HEK293 (cell line): ENCODE results near the gene APOBEC3H.
"Not testable (repeated sequence)": the region's sequence is repeated elsewhere in the genome, so short reads cannot be mapped to it uniquely, and the experiment has no call there.

Source experiments
- KLF1 ChIP-seq: fragments of 450-650 bp; formaldehyde crosslinking; IDR thresholded peaks from 2 replicates; pipeline ENCODE4 v1.5.1; 2016; ENCODE audit warnings: missing biosample characterization, missing genetic modification characterization
- PATZ1 ChIP-seq: fragments of 450-650 bp; formaldehyde crosslinking; IDR thresholded peaks from 2 replicates; pipeline ENCODE4 v1.5.1; 2016; ENCODE audit warnings: missing biosample characterization, missing genetic modification characterization
- TSHZ1 ChIP-seq: fragments of 450-650 bp; formaldehyde crosslinking; IDR thresholded peaks from 2 replicates; pipeline ENCODE4 v1.5.1; 2016; ENCODE audit warnings: missing biosample characterization, missing genetic modification characterization, borderline replicate concordance
- YY1 ChIP-seq: fragments of 450-650 bp; formaldehyde crosslinking; IDR thresholded peaks from 2 replicates; pipeline ENCODE4 v1.5.1; 2018; ENCODE audit warnings: missing biosample characterization, missing genetic modification characterization
- ZBTB8A ChIP-seq: fragments of 450-650 bp; formaldehyde crosslinking; IDR thresholded peaks from 2 replicates; pipeline ENCODE4 v1.5.1; 2016; ENCODE audit warnings: missing biosample characterization, missing genetic modification characterization
- ZNF184 ChIP-seq: fragments of 450-650 bp; IDR thresholded peaks from 2 replicates; pipeline ENCODE4 v1.5.1; 2018; ENCODE audit warnings: missing biosample characterization, mild to moderate bottlenecking, missing genetic modification characterization
- ZNF214 ChIP-seq: fragments of 450-650 bp; formaldehyde crosslinking; IDR thresholded peaks from 2 replicates; pipeline ENCODE4 v1.5.1; 2017; ENCODE audit warnings: missing biosample characterization, mild to moderate bottlenecking, missing genetic modification characterization, borderline replicate concordance
- ZNF292 ChIP-seq: fragments of 450-650 bp; formaldehyde crosslinking; IDR thresholded peaks from 2 replicates; pipeline ENCODE4 v1.5.1; 2016; ENCODE audit warnings: low read depth, missing biosample characterization, missing genetic modification characterization, borderline replicate concordance
- TF ChIP-seq, protein P1 (sequence below): fragments of 450-650 bp; formaldehyde crosslinking; IDR thresholded peaks from 2 replicates; pipeline ENCODE4 v1.5.1; 2016; ENCODE audit warnings: missing biosample characterization, missing genetic modification characterization
- TF ChIP-seq, protein P2 (sequence below): fragments of 450-650 bp; formaldehyde crosslinking; IDR thresholded peaks from 2 replicates; pipeline ENCODE4 v1.5.1; 2016; ENCODE audit warnings: missing biosample characterization, missing genetic modification characterization

GRCh38 chr22:39072581-39072981 is 24.5 kb upstream of the APOBEC3H start:
- not testable (repeated sequence) for TF ChIP-seq TSHZ1, ZNF184, KLF1, ZBTB8A, ZNF292, YY1, ZNF214, PATZ1 (tag by site-specific recombination)
- TF ChIP-seq, protein P1, sequence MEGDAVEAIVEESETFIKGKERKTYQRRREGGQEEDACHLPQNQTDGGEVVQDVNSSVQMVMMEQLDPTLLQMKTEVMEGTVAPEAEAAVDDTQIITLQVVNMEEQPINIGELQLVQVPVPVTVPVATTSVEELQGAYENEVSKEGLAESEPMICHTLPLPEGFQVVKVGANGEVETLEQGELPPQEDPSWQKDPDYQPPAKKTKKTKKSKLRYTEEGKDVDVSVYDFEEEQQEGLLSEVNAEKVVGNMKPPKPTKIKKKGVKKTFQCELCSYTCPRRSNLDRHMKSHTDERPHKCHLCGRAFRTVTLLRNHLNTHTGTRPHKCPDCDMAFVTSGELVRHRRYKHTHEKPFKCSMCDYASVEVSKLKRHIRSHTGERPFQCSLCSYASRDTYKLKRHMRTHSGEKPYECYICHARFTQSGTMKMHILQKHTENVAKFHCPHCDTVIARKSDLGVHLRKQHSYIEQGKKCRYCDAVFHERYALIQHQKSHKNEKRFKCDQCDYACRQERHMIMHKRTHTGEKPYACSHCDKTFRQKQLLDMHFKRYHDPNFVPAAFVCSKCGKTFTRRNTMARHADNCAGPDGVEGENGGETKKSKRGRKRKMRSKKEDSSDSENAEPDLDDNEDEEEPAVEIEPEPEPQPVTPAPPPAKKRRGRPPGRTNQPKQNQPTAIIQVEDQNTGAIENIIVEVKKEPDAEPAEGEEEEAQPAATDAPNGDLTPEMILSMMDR (tag by site-specific recombination) = not testable (repeated sequence)
- TF ChIP-seq, protein P2, sequence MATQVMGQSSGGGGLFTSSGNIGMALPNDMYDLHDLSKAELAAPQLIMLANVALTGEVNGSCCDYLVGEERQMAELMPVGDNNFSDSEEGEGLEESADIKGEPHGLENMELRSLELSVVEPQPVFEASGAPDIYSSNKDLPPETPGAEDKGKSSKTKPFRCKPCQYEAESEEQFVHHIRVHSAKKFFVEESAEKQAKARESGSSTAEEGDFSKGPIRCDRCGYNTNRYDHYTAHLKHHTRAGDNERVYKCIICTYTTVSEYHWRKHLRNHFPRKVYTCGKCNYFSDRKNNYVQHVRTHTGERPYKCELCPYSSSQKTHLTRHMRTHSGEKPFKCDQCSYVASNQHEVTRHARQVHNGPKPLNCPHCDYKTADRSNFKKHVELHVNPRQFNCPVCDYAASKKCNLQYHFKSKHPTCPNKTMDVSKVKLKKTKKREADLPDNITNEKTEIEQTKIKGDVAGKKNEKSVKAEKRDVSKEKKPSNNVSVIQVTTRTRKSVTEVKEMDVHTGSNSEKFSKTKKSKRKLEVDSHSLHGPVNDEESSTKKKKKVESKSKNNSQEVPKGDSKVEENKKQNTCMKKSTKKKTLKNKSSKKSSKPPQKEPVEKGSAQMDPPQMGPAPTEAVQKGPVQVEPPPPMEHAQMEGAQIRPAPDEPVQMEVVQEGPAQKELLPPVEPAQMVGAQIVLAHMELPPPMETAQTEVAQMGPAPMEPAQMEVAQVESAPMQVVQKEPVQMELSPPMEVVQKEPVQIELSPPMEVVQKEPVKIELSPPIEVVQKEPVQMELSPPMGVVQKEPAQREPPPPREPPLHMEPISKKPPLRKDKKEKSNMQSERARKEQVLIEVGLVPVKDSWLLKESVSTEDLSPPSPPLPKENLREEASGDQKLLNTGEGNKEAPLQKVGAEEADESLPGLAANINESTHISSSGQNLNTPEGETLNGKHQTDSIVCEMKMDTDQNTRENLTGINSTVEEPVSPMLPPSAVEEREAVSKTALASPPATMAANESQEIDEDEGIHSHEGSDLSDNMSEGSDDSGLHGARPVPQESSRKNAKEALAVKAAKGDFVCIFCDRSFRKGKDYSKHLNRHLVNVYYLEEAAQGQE (tag by site-specific recombination) = not testable (repeated sequence)
